ENCODE results near the gene USH1G.

GRCh38 chr17:74917430-74917829 is 5.6 kb downstream of the USH1G start:
- TF ChIP-seq CTCF (IDR thresholded peaks at IDR 0.05; ENCODE audit: low read depth, low read length) (no peak), POLR2A (IDR thresholded peaks at IDR 0.05; ENCODE audit: extremely low read depth, insufficient read length) (no peak)
